Measurements from ENCODE around the gene IGSF23.

- TF ChIP-seq EZH2 (IDR thresholded peaks at IDR 0.05; ENCODE audit: insufficient read depth, poor library complexity, severe bottlenecking) (no peak), EZH2phosphoT487 (IDR thresholded peaks at IDR 0.05; ENCODE audit: insufficient read depth, low read depth) (no peak)
Measured at GRCh38 chr19:44640518-44640917, 27.2 kb downstream of the IGSF23 start.

Measured in GM23248 (cell line).